NCI-H2107 (cell line): ENCODE data around the gene CCDC187.
"Not testable (repeated sequence)": the region's sequence is repeated elsewhere in the genome, so short reads cannot be mapped to it uniquely, and the experiment has no call there.

Experiments used
- DNase-seq: peaks from one replicate; lab custom pipeline; 2025; lab: John Stamatoyannopoulos, UW

The CCDC187 gene

GRCh38 chr9:136239135-136239982 lies 64.5 kb downstream of the CCDC187 start:
- peak; percentile 92 for DNase-seq

DNA sequence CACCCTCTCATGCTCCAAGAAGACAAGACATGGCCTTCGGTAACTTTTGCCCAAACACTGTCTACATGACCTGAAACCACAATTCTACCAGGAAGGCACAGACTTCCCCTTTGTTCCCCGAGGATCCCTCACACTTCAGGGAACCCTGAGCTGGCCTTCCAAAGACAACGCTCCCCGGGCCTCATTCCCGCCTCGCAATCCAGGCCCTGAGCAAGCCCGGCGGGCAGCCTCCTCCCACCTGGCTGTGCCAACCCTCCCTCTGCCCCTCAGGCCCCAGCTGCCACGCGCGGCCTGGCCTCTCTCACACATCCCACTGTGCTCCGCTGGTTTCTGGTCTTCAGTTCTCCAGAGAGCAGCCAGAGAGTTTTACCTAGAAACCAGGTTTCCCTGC lies 65.6 kb downstream of the CCDC187 start:
- DNase-seq: no peak

GRCh38 chr9:136237486-136238341 lies 66.2 kb downstream of the CCDC187 start:
- no peak for DNase-seq

DNA sequence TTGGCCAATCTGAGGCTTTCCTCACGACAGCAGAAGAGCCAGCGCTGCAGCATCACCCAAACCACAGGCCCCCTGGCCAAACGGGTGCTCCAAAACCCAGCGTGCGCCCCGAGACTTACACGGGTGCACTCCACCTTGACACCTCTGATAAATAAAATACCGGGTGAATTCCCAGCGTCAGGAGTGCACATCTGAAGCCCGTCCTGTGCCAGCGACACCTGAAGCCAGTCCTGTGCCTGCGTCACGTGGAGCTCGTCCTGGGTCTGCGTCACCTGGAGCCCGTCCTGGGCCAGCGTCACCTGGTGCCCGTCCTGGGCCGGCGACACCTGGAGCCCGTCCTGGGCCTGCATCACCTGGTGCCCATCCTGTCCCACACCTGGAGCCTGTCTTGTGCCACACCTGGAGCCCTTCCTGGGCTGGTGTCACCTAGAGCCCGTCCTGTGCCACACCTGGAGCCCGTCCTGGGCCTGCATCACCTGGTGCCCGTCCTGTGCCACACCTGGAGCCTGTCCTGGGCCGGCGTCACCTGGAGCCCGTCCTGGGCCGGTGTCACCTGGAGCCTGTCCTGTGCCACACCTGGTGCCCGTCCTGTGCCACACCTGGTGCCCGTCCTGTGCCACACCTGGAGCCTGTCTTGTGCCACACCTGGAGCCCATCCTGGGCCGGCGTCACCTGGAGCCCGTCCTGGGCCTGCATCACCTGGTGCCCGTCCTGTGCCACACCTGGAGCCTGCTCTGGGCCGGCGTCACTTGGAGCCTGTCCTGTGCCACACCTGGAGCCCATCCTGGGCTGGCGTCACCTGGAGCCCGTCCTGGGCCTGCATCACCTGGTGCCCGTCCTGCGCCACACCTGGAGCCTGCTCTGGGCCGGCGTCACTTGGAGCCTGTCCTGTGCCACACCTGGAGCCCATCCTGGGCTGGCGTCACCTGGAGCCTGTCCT lies 67.2 kb downstream of the CCDC187 start:
- not testable (repeated sequence) for DNase-seq

DNA sequence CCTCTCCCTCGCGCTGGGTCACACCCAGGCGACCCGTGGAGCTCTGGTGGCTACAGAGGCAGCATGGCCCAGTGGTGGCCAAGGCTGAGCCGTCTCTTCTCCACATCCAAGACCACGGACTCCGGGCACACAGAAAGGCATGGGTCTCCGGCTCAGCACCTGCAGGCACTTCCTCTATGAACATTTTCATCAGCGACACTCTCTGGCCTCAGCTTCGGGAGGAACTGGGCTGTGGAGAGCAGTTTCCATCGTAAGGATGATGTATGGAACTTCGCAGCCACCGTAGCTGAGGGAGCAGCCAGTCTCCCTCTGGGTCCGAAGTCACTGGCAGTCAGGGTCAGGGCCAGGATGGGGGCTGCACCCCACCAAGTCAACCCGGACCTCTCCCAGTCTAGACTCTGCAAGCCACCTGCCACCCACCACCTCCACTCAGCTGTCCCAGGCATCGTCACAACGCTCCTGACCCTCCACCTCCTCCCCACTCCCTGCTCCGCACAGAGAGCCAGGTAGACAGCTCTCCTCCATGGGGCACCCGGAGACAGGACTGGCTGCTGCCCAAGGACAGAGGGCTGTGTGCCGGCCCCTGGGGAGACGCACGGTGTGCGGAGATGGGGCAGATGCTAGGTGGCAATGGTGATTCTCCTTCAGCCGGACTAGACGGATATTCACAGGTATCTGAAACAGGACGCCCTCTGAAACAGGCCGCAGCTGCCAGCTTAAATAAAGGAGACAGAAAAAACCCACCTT lies 68.0 kb downstream of the CCDC187 start:
- no peak for DNase-seq

- DNase-seq: no peak
Measured at GRCh38 chr9:136235171-136235570, 68.7 kb downstream of the CCDC187 start.

- DNase-seq: no peak
Measured at GRCh38 chr9:136234597-136234996, 69.3 kb downstream of the CCDC187 start.

- DNase-seq: no peak
Measured at GRCh38 chr9:136233868-136234267, 70.0 kb downstream of the CCDC187 start.

GRCh38 chr9:136233411-136233810 lies 70.5 kb downstream of the CCDC187 start:
- no peak for DNase-seq

GRCh38 chr9:136232969-136233368 lies 70.9 kb downstream of the CCDC187 start:
- no peak for DNase-seq

GRCh38 chr9:136231478-136232297 lies 72.2 kb downstream of the CCDC187 start:
- DNase-seq: no peak

- no peak for DNase-seq
Measured at GRCh38 chr9:136230773-136231172, 73.1 kb downstream of the CCDC187 start.

DNA sequence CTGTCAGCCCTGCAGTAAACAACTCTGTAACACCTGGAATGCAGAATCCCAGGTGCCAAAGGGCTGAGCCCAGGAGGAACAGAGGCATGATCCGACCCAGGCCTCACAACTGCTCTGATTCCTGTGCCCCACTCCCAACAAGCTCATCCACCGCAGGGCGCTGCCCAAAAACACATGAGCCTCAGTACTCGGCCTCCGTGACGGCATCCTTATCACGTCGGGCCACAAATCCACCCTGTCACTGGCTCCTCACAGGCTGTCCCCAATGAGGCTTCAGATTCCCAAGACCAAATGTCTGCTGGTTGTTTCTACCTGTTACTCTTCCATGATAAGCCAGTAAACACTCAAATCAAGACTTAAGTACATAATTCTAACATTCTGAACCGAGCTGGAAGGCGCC lies 73.5 kb downstream of the CCDC187 start:
- no peak for DNase-seq

DNA sequence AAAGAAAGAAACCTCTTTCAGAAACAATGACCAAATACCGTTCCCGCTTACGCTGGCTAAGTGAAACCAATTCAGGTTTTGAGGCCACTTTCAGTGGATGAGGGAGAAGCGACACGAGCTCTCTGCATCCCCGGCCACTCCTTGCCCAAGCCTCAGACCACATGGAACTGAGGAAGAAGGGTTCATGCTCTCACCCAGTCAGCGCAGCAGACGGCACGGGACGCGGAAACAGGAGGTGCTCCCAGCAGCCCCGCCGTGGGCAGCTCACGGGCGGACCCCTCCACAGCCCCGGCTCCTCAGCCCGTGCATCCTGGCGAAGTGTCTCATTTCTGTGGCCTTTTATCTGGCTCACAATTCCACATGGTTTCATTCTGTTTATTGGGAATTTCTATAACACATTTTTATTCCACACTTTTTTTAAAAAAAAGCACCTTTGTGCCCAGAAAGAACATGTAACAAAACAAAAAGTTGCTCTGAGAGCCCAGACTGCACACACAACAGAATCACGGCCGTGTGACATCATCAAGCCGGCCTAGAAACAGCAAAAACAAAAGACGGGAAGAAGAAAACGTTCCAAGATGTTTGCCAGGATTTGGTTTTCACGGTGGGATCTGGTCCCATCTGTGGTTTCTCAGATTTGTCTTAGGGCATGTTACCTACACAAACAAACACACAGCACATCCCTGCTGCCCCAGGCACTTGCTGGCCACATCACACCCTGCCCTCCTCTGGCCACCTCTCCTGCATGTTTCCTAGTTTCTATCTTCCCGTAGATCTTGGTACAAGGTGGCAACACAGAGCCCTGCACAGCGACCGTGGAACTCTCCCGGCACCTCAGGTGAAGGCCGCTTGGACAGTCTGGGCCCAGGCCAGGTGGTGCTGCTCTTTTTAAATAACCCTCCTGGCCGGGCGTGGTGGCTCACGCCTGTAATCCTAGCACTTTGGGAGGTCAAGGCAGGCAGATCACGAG lies 74.5 kb downstream of the CCDC187 start:
- DNase-seq: no peak

GRCh38 chr9:136228107-136228875 lies 75.6 kb downstream of the CCDC187 start:
- no peak for DNase-seq

- DNase-seq: no peak
Measured at GRCh38 chr9:136226680-136227407, 77.0 kb downstream of the CCDC187 start.
